Upper lobe of left lung (tissue), 4 donors: ENCODE results near the gene PKNOX2.

Source experiments
- EP300 ChIP-seq, 4 donors: sonication (generic); formaldehyde crosslinking; IDR thresholded peaks; one replicate each; pipeline ENCODE4 v1.5.1; 2017; ENCODE audit warnings: antibody characterized with exemption in 4 of 4, control low read depth in 2 of 4
- POLR2A ChIP-seq, 4 donors: fragments of 450-650 bp; IDR thresholded peaks; one replicate each; pipeline ENCODE4 v1.5.1; 2016 to 2017; ENCODE audit warnings: antibody characterized with exemption in 4 of 4, mild to moderate bottlenecking in 2 of 4
- TF ChIP-seq, protein P1 (sequence below), 6 experiments: fragments of 450-650 bp in 4 of 6; fragments of 200-600 bp in 2 of 6; sonication (generic) in 2 of 6; IDR thresholded peaks; one replicate each; pipeline ENCODE4 v1.5.1; 2016 to 2019; ENCODE audit warnings: antibody characterized with exemption in 6 of 6

DNA sequence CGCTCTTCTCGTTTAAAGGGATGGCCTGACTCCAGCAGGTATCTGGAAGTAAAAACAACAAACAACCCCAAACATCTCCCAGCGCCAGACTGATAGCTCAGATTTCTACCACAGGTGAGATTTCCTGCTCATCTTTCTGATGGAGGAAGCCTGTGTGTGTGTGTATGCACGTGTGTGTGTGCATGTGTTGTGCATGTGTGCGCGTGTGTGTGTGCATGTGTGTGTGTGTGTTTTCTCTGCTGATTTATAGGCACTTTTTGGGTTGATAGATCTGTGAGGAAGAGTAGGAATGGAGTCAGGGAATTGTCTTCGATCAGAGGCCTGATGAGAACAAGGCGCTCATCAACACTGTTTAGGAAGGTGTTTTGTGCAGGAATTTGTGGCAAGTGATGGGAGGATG lies 103.0 kb downstream of the PKNOX2 start:
- TF ChIP-seq, protein P1, sequence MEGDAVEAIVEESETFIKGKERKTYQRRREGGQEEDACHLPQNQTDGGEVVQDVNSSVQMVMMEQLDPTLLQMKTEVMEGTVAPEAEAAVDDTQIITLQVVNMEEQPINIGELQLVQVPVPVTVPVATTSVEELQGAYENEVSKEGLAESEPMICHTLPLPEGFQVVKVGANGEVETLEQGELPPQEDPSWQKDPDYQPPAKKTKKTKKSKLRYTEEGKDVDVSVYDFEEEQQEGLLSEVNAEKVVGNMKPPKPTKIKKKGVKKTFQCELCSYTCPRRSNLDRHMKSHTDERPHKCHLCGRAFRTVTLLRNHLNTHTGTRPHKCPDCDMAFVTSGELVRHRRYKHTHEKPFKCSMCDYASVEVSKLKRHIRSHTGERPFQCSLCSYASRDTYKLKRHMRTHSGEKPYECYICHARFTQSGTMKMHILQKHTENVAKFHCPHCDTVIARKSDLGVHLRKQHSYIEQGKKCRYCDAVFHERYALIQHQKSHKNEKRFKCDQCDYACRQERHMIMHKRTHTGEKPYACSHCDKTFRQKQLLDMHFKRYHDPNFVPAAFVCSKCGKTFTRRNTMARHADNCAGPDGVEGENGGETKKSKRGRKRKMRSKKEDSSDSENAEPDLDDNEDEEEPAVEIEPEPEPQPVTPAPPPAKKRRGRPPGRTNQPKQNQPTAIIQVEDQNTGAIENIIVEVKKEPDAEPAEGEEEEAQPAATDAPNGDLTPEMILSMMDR (IDR thresholded peaks at IDR 0.05): no peak
- TF ChIP-seq EP300 (IDR thresholded peaks at IDR 0.05) (no peak), POLR2A (IDR thresholded peaks at IDR 0.05) (no peak)
